H1 (cell line): ENCODE results near the gene PITX3.

ENCODE experiments used
- JUND ChIP-seq: IDR thresholded peaks from 2 replicates; pipeline ENCODE4 v1.6.1; 2011; ENCODE audit warnings: mild to moderate bottlenecking, improper control_type of control experiment, low read length
- TF ChIP-seq, protein P1 (sequence below): IDR thresholded peaks from 2 replicates; pipeline ENCODE4 v1.6.1; 2011; ENCODE audit warnings: low read depth, mild to moderate bottlenecking, low read length; ENCODE audit not compliant: insufficient read depth

DNA sequence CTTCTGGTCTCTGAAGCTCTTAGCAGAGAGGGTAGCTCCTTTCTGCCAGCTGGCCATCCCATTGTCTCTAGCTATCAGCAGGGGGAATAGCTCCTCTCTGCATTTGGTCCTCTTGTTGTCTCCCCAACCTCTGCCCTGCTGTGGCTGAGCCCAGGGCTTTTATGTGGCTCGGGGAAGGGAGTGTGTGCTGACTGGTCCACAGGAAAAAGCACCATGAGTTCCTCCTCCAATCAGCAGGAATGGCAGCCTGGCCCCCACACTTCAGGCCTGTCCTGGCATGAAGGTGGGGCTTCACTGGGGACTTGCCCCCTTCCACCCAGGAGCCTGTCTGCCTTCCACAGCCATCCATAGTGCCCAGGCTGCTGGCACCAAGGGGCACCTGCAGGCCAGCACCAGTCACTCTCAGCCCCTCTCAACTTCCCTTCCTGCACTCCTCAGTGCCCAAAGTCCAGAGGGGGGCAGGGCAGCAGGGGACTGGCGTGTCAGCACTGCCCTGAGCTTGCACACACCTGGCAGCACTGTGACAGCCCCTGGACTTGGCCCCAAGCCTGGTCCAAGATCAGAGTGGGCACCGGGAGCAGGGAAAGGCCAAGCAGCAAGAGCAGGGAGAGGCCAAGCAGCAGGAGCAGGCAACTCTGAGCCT, 52.9 kb downstream of the PITX3 start:
- TF ChIP-seq, protein P1, sequence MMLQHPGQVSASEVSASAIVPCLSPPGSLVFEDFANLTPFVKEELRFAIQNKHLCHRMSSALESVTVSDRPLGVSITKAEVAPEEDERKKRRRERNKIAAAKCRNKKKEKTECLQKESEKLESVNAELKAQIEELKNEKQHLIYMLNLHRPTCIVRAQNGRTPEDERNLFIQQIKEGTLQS = no peak
- TF ChIP-seq JUND = no peak
